GM23338 (cell line): Measurements from ENCODE around the gene TULP4. TPM values are rescaled to one million over a fixed set of nuclear protein-coding genes. Genes with fewer than 3 reads are reported as not detected.

ENCODE experiments used
- ATAC-seq: fragments of 200-7000 bp; cut with Tn5 transposase; 3 replicates; pipeline ENCODE4 v1.9.1; 2020
- DNase-seq: peaks from one replicate; pipeline ENCODE4 v3.0.0-alpha.2; 2015; ENCODE audit warnings: low spot score
- H2AFZ ChIP-seq: fragments of 200-600 bp; sonication (generic); 2 replicates; pipeline ENCODE4 v1.8.0; 2016; ENCODE audit warnings: antibody characterized with exemption, mild to moderate bottlenecking, moderate library complexity
- H3F3A ChIP-seq: fragments of 200-600 bp; sonication (generic); replicated peaks from 2 replicates; pipeline ENCODE4 v1.8.0; 2017; ENCODE audit warnings: antibody characterized with exemption, mixed run types, low read depth
- H3K27ac ChIP-seq: fragments of 200-600 bp; sonication (generic); 2 replicates; pipeline ENCODE4 v1.6.1; 2016; ENCODE audit warnings: low read depth
- H3K27me3 ChIP-seq: fragments of 200-600 bp; sonication (generic); 2 replicates; pipeline ENCODE4 v1.8.0; 2016; ENCODE audit warnings: mild to moderate bottlenecking, mixed run types, moderate library complexity; ENCODE audit not compliant: insufficient read depth
- H3K36me3 ChIP-seq: fragments of 200-600 bp; sonication (generic); 2 replicates; pipeline ENCODE4 v1.8.0; 2016; ENCODE audit warnings: mild to moderate bottlenecking; ENCODE audit not compliant: insufficient read depth
- H3K4me1 ChIP-seq: fragments of 200-600 bp; sonication (generic); 2 replicates; pipeline ENCODE4 v1.8.0; 2016; ENCODE audit warnings: mild to moderate bottlenecking, moderate library complexity; ENCODE audit not compliant: insufficient read depth
- H3K4me2 ChIP-seq: fragments of 200-600 bp; sonication (generic); 2 replicates; pipeline ENCODE4 v1.7.1; 2017; ENCODE audit warnings: mixed run types
- H3K4me3 ChIP-seq: fragments of 200-600 bp; sonication (generic); 2 replicates; pipeline ENCODE4 v1.6.1; 2016; ENCODE audit warnings: mixed run types
- H3K79me2 ChIP-seq: fragments of 200-600 bp; sonication (generic); replicated peaks from 2 replicates; pipeline ENCODE4 v1.8.0; 2017; ENCODE audit warnings: mild to moderate bottlenecking; ENCODE audit not compliant: insufficient read depth
- H3K9me2 ChIP-seq: fragments of 200-600 bp; sonication (generic); 2 replicates; pipeline ENCODE4 v1.8.0; 2017; ENCODE audit not compliant: insufficient read depth
- H4K20me1 ChIP-seq: fragments of 200-600 bp; sonication (generic); replicated peaks from 2 replicates; pipeline ENCODE4 v1.8.0; 2017; ENCODE audit warnings: mild to moderate bottlenecking; ENCODE audit not compliant: insufficient read depth
- H3K27ac Mint-ChIP-seq: 2 replicates; pipeline ENCODE4 v1.8.0; 2020; ENCODE audit warnings: inconsistent platforms, mild to moderate bottlenecking, moderate library complexity, mixed read lengths
- H3K27me3 Mint-ChIP-seq: 3 replicates; pipeline ENCODE4 v1.8.0; 2022; ENCODE audit warnings: low read depth, mild to moderate bottlenecking, moderate library complexity, mixed read lengths, inconsistent platforms; ENCODE audit not compliant: insufficient read depth, poor library complexity
- H3K36me3 Mint-ChIP-seq: 3 replicates; pipeline ENCODE4 v1.8.0; 2021; ENCODE audit warnings: low read depth, mild to moderate bottlenecking, inconsistent platforms, moderate library complexity, mixed read lengths
- H3K4me1 Mint-ChIP-seq: 3 replicates; pipeline ENCODE4 v1.8.0; 2020; ENCODE audit warnings: mild to moderate bottlenecking, inconsistent platforms, mixed read lengths
- H3K4me3 Mint-ChIP-seq: 3 replicates; pipeline ENCODE4 v1.8.0; 2021; ENCODE audit warnings: moderate library complexity, mild to moderate bottlenecking, inconsistent platforms, mixed read lengths
- H3K9me3 Mint-ChIP-seq: 3 replicates; pipeline ENCODE4 v1.8.0; 2020; ENCODE audit warnings: moderate library complexity, mild to moderate bottlenecking, inconsistent platforms, mixed read lengths
- CREB1 ChIP-seq: fragments of 250-450 bp; sonication (Bioruptor Pico); IDR thresholded peaks from 2 replicates; pipeline ENCODE4 v1.5.0; 2020; ENCODE audit warnings: low read depth, mild to moderate bottlenecking, moderate library complexity
- ETS1 ChIP-seq: IDR thresholded peaks from 2 replicates; pipeline ENCODE4 v1.6.1; 2016; ENCODE audit warnings: antibody characterized with exemption
- EZH2phosphoT487 ChIP-seq: fragments of 200-600 bp; sonication (generic); IDR thresholded peaks from one replicate; pipeline ENCODE4 v1.8.1; 2018; ENCODE audit warnings: antibody characterized with exemption; ENCODE audit not compliant: unreplicated experiment
- JUNB ChIP-seq: IDR thresholded peaks from one replicate; pipeline ENCODE4 v1.6.1; 2016; ENCODE audit warnings: antibody characterized with exemption; ENCODE audit not compliant: unreplicated experiment
- POLR2AphosphoS5 ChIP-seq: IDR thresholded peaks from 2 replicates; pipeline ENCODE4 v1.6.1; 2016; ENCODE audit warnings: antibody characterized with exemption, low read depth
- STAT1 ChIP-seq: IDR thresholded peaks from one replicate; pipeline ENCODE4 v1.6.1; 2016; ENCODE audit warnings: antibody characterized with exemption; ENCODE audit not compliant: unreplicated experiment
- ZNF331 ChIP-seq: fragments of 250-450 bp; sonication (Bioruptor Pico); IDR thresholded peaks from 2 replicates; pipeline ENCODE4 v1.5.0; 2020; ENCODE audit warnings: low read depth, mild to moderate bottlenecking, moderate library complexity
- polyA plus RNA-seq: library from polyadenylated mRNA; unstranded; fragments of >200 nt; fragmentation: Nextera tagmentation; extraction: Ambion mirVana; gene quantifications from 2 replicates; pipeline ENCODE4 v1.2.1, GENCODE V29; 2016
- total RNA-seq: library from RNA; depleted of rRNA; stranded (reverse); fragments of >200 nt; shearing (Covaris generic); gene quantifications from 2 replicates; pipeline ENCODE4 v1.2.3, GENCODE V29; 2014
- TF ChIP-seq, protein P1 (sequence below), 2 experiments: fragments of 200-600 bp in 1 of 2; sonication (generic) in 1 of 2; conservative IDR thresholded peaks; 2 replicates each; pipeline versions ENCODE4 v1.5.1 to v1.6.1; 2016 to 2017; ENCODE audit warnings: antibody characterized with exemption in 2 of 2, low read depth in 2 of 2, mild to moderate bottlenecking in 2 of 2, moderate library complexity in 1 of 2
- TF ChIP-seq, protein P2 (sequence below): IDR thresholded peaks from one replicate; pipeline ENCODE4 v1.6.1; 2018; ENCODE audit warnings: antibody characterized with exemption; ENCODE audit not compliant: unreplicated experiment
- TF ChIP-seq, protein P3 (sequence below): fragments of 250-450 bp; sonication (Bioruptor Pico); IDR thresholded peaks from 2 replicates; pipeline ENCODE4 v1.5.0; 2020; ENCODE audit warnings: mild to moderate bottlenecking, moderate library complexity

Gene TULP4
- total and polyA plus RNA-seq, 2 experiments from 2014 or later: 31.2 to 50.2 TPM

DNA sequence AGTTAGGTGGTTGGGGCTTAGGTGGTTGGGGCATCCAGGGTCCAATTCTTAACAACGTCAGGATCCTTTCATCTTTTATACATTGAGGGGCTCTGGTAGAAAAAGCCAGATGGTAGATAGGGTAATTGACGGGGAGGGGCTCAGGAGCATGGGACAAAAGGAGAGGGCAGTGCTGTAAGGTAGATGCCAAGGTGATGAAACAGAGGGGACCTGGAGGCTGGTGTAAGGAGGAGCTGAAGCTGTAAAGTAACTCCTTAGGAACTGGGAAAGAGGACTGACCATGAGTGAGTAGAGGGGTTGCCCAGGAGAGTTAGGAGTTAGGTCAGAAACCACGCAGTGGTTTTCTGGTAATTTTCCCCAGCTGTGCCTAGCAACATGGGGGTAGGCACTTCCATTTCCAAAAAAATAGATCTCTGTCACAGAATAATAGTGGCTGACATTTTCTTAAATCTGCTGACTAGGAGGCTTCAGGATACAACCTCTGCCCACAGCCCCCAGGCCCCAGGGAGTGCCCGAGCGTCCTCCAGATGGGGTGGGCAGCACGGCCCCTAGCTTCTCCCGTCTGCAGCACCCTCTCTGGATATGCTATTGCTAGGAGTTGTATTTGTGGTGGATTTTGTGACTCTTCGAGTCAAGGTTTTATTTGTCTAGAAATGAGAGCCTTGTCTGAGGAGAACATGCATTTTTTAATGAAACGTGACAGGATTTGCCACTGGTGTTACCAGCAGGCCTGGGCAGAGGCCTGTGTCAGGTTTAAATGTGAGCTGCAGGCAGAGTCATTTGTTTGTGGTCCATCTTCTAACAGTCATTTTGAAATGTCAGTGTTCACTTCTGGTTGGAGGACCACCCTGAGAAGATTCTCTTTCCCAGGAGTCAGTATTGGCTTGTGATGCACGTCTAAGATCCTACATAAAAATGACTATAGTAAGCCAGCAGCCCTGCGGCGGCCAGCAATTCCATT lies 44.6 kb downstream of the TULP4 start:
- no peak overlapping the region for H3K27ac Mint-ChIP-seq
- H3K4me3 Mint-ChIP-seq: no peak overlapping the region
- H4K20me1 ChIP-seq: peaks cover 8% of the 10 kb centered on the region; the same call in 1 of the 2 replicates

More for the DNA sequence above, 44.6 kb downstream of the TULP4 start:
- TF ChIP-seq ETS1: no peak
- TF ChIP-seq, protein P1, sequence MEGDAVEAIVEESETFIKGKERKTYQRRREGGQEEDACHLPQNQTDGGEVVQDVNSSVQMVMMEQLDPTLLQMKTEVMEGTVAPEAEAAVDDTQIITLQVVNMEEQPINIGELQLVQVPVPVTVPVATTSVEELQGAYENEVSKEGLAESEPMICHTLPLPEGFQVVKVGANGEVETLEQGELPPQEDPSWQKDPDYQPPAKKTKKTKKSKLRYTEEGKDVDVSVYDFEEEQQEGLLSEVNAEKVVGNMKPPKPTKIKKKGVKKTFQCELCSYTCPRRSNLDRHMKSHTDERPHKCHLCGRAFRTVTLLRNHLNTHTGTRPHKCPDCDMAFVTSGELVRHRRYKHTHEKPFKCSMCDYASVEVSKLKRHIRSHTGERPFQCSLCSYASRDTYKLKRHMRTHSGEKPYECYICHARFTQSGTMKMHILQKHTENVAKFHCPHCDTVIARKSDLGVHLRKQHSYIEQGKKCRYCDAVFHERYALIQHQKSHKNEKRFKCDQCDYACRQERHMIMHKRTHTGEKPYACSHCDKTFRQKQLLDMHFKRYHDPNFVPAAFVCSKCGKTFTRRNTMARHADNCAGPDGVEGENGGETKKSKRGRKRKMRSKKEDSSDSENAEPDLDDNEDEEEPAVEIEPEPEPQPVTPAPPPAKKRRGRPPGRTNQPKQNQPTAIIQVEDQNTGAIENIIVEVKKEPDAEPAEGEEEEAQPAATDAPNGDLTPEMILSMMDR (conservative IDR thresholded peaks at IDR 0.05; ENCODE audit: low read depth in 2 of 2): no peak
- TF ChIP-seq, protein P2, sequence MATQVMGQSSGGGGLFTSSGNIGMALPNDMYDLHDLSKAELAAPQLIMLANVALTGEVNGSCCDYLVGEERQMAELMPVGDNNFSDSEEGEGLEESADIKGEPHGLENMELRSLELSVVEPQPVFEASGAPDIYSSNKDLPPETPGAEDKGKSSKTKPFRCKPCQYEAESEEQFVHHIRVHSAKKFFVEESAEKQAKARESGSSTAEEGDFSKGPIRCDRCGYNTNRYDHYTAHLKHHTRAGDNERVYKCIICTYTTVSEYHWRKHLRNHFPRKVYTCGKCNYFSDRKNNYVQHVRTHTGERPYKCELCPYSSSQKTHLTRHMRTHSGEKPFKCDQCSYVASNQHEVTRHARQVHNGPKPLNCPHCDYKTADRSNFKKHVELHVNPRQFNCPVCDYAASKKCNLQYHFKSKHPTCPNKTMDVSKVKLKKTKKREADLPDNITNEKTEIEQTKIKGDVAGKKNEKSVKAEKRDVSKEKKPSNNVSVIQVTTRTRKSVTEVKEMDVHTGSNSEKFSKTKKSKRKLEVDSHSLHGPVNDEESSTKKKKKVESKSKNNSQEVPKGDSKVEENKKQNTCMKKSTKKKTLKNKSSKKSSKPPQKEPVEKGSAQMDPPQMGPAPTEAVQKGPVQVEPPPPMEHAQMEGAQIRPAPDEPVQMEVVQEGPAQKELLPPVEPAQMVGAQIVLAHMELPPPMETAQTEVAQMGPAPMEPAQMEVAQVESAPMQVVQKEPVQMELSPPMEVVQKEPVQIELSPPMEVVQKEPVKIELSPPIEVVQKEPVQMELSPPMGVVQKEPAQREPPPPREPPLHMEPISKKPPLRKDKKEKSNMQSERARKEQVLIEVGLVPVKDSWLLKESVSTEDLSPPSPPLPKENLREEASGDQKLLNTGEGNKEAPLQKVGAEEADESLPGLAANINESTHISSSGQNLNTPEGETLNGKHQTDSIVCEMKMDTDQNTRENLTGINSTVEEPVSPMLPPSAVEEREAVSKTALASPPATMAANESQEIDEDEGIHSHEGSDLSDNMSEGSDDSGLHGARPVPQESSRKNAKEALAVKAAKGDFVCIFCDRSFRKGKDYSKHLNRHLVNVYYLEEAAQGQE: no peak
- TF ChIP-seq POLR2AphosphoS5: no peak
- TF ChIP-seq, protein P3, sequence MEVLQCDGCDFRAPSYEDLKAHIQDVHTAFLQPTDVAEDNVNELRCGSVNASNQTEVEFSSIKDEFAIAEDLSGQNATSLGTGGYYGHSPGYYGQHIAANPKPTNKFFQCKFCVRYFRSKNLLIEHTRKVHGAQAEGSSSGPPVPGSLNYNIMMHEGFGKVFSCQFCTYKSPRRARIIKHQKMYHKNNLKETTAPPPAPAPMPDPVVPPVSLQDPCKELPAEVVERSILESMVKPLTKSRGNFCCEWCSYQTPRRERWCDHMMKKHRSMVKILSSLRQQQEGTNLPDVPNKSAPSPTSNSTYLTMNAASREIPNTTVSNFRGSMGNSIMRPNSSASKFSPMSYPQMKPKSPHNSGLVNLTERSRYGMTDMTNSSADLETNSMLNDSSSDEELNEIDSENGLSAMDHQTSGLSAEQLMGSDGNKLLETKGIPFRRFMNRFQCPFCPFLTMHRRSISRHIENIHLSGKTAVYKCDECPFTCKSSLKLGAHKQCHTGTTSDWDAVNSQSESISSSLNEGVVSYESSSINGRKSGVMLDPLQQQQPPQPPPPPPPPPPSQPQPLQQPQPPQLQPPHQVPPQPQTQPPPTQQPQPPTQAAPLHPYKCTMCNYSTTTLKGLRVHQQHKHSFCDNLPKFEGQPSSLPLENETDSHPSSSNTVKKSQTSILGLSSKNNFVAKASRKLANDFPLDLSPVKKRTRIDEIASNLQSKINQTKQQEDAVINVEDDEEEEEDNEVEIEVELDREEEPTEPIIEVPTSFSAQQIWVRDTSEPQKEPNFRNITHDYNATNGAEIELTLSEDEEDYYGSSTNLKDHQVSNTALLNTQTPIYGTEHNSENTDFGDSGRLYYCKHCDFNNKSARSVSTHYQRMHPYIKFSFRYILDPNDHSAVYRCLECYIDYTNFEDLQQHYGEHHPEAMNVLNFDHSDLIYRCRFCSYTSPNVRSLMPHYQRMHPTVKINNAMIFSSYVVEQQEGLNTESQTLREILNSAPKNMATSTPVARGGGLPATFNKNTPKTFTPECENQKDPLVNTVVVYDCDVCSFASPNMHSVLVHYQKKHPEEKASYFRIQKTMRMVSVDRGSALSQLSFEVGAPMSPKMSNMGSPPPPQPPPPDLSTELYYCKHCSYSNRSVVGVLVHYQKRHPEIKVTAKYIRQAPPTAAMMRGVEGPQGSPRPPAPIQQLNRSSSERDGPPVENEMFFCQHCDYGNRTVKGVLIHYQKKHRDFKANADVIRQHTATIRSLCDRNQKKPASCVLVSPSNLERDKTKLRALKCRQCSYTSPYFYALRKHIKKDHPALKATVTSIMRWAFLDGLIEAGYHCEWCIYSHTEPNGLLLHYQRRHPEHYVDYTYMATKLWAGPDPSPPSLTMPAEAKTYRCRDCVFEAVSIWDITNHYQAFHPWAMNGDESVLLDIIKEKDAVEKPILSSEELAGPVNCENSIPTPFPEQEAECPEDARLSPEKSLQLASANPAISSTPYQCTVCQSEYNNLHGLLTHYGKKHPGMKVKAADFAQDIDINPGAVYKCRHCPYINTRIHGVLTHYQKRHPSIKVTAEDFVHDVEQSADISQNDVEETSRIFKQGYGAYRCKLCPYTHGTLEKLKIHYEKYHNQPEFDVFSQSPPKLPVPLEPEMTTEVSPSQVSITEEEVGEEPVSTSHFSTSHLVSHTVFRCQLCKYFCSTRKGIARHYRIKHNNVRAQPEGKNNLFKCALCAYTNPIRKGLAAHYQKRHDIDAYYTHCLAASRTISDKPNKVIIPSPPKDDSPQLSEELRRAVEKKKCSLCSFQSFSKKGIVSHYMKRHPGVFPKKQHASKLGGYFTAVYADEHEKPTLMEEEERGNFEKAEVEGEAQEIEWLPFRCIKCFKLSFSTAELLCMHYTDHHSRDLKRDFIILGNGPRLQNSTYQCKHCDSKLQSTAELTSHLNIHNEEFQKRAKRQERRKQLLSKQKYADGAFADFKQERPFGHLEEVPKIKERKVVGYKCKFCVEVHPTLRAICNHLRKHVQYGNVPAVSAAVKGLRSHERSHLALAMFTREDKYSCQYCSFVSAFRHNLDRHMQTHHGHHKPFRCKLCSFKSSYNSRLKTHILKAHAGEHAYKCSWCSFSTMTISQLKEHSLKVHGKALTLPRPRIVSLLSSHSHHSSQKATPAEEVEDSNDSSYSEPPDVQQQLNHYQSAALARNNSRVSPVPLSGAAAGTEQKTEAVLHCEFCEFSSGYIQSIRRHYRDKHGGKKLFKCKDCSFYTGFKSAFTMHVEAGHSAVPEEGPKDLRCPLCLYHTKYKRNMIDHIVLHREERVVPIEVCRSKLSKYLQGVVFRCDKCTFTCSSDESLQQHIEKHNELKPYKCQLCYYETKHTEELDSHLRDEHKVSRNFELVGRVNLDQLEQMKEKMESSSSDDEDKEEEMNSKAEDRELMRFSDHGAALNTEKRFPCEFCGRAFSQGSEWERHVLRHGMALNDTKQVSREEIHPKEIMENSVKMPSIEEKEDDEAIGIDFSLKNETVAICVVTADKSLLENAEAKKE (CRISPR knock-in tag): no peak
- no peak for TF ChIP-seq ZNF331 (CRISPR knock-in tag)
- no peak for TF ChIP-seq EZH2phosphoT487
- TF ChIP-seq CREB1 (CRISPR knock-in tag): no peak
- TF ChIP-seq JUNB: no peak
- no peak for TF ChIP-seq STAT1
- Mint-ChIP-seq H3K27me3 (peaks cover 2% of the 10 kb centered on the region), H3K4me1 (peaks cover 22% of the 10 kb centered on the region), H3K9me3 (no peaks in the 10 kb centered on the region), H3K36me3 (no peaks in the 10 kb centered on the region)
- no peaks in the 10 kb centered on the region for H3K27me3 ChIP-seq
- H3K9me2 ChIP-seq: no peaks in the 10 kb centered on the region
- no peak overlapping the region for H3K27ac ChIP-seq
- H2AFZ ChIP-seq: no peak overlapping the region
- H3K4me3 ChIP-seq: no peak overlapping the region
- no peak overlapping the region for H3K4me2 ChIP-seq
- H3K36me3 ChIP-seq: no peaks in the 10 kb centered on the region
- H3K4me1 ChIP-seq: no peaks in the 10 kb centered on the region
- DNase-seq (no peak), ATAC-seq (peak; percentile 59)
- peaks cover 31% of the 10 kb centered on the region for H3K79me2 ChIP-seq
- no peaks in the 10 kb centered on the region for H3F3A ChIP-seq
